PFSK-1 (cell line): ENCODE results near the gene IQCK.

Experiments used
- FOXP2 ChIP-seq: optimal IDR thresholded peaks from 2 replicates; pipeline ENCODE3; 2011; ENCODE audit warnings: borderline replicate concordance, control low read depth, inconsistent platforms; ENCODE audit not compliant: insufficient read depth; ENCODE audit errors: extremely low read length, extremely low read depth
- POLR2AphosphoS5 ChIP-seq: IDR thresholded peaks from 2 replicates; pipeline ENCODE4 v1.6.1; 2012; ENCODE audit warnings: low read depth, mild to moderate bottlenecking, control low read depth, low read length, moderate library complexity
- SIN3A ChIP-seq: IDR thresholded peaks from 2 replicates; pipeline ENCODE4 v1.6.1; 2012; ENCODE audit warnings: mild to moderate bottlenecking, low read length, moderate library complexity, borderline replicate concordance; ENCODE audit not compliant: insufficient read depth
- TAF1 ChIP-seq: IDR thresholded peaks from 2 replicates; pipeline ENCODE4 v1.6.1; 2012; ENCODE audit warnings: low read length, control low read depth, borderline replicate concordance; ENCODE audit not compliant: insufficient read depth
- TF ChIP-seq, protein P1 (sequence below), 2 experiments: IDR thresholded peaks; 2 replicates each; pipeline versions ENCODE4 v1.6.1 to v1.8.0; 2011 to 2012; ENCODE audit warnings: low read depth in 2 of 2, low read length in 2 of 2, control low read depth in 1 of 2, inconsistent platforms in 1 of 2, mild to moderate bottlenecking in 1 of 2, moderate library complexity in 1 of 2; ENCODE audit not compliant: insufficient read depth in 1 of 2

DNA sequence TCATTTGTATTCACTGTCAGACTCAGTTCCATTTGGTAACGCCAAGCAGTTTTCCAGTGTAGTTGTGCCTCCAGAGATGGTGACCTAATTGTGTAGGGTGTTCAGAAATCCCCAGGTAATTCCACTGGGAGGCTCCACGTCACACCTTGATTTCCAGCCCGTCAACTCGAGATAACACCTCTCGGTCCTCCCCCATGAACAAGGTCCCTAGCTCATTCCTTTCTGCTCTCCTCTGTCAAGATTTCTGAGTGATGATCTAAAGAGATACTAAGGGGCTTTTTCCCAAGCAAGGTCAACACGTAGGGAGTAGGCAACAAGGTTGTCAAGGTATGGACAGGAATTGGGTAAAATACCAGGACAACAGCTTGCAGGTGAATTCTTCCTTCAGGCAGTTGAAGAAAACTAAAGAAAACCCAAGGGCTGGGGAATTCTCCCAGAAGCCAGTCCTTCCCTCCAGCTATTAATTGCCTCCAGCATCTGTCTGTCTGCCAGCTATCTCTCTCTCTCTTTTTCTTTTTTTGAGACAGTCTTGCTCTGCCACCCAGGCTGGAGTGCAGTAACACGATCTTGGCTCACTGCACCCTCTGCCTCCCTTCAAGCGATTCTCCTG, 135.2 kb downstream of the IQCK start:
- TF ChIP-seq POLR2AphosphoS5 (no peak), FOXP2 (no peak), TAF1 (no peak), SIN3A (no peak)
- TF ChIP-seq, protein P1, sequence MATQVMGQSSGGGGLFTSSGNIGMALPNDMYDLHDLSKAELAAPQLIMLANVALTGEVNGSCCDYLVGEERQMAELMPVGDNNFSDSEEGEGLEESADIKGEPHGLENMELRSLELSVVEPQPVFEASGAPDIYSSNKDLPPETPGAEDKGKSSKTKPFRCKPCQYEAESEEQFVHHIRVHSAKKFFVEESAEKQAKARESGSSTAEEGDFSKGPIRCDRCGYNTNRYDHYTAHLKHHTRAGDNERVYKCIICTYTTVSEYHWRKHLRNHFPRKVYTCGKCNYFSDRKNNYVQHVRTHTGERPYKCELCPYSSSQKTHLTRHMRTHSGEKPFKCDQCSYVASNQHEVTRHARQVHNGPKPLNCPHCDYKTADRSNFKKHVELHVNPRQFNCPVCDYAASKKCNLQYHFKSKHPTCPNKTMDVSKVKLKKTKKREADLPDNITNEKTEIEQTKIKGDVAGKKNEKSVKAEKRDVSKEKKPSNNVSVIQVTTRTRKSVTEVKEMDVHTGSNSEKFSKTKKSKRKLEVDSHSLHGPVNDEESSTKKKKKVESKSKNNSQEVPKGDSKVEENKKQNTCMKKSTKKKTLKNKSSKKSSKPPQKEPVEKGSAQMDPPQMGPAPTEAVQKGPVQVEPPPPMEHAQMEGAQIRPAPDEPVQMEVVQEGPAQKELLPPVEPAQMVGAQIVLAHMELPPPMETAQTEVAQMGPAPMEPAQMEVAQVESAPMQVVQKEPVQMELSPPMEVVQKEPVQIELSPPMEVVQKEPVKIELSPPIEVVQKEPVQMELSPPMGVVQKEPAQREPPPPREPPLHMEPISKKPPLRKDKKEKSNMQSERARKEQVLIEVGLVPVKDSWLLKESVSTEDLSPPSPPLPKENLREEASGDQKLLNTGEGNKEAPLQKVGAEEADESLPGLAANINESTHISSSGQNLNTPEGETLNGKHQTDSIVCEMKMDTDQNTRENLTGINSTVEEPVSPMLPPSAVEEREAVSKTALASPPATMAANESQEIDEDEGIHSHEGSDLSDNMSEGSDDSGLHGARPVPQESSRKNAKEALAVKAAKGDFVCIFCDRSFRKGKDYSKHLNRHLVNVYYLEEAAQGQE (IDR thresholded peaks at IDR 0.05; ENCODE audit: insufficient read depth in 1 of 2, low read depth in 2 of 2, low read length in 2 of 2): no peak
